Endodermal cell (in vitro differentiated cells): ENCODE measurements around the gene AIG1. TPM values are rescaled to one million over a fixed set of nuclear protein-coding genes. Genes with fewer than 3 reads are reported as not detected.

Experiments
- DNase-seq: peaks from one replicate; pipeline ENCODE4 v3.0.0-alpha.2; 2017
- H3K27ac ChIP-seq: 2 replicates; pipeline ENCODE4 v1.5.1; 2013; ENCODE audit warnings: mild to moderate bottlenecking, low read depth, low read length, moderate library complexity
- H3K27me3 ChIP-seq: 2 replicates; pipeline ENCODE4 v1.6.1; 2013; ENCODE audit warnings: mild to moderate bottlenecking, low read length, moderate library complexity; ENCODE audit not compliant: insufficient read depth, control insufficient read depth, poor library complexity, severe bottlenecking
- H3K36me3 ChIP-seq: 2 replicates; pipeline ENCODE4 v1.7.0; 2013; ENCODE audit warnings: mild to moderate bottlenecking, low read length, moderate library complexity; ENCODE audit not compliant: control insufficient read depth, insufficient read depth
- H3K4me1 ChIP-seq: one replicate; pipeline ENCODE4 v1.7.0; 2013; ENCODE audit warnings: low read length; ENCODE audit not compliant: control insufficient read depth, insufficient read depth
- H3K4me3 ChIP-seq: 2 replicates; pipeline ENCODE4 v1.5.1; 2013; ENCODE audit warnings: mild to moderate bottlenecking, low read length, moderate library complexity
- H3K9ac ChIP-seq: 2 replicates; pipeline ENCODE4 v1.6.1; 2013; ENCODE audit warnings: mild to moderate bottlenecking, low read length, moderate library complexity; ENCODE audit not compliant: poor library complexity, severe bottlenecking; ENCODE audit errors: extremely low read depth
- H3K9me3 ChIP-seq: 2 replicates; pipeline ENCODE4 v1.6.1; 2013; ENCODE audit warnings: mild to moderate bottlenecking, low read length, moderate library complexity; ENCODE audit not compliant: control insufficient read depth
- H3K27ac Mint-ChIP-seq: 2 replicates; pipeline ENCODE4 v1.8.0; 2020; ENCODE audit warnings: mixed read lengths
- H3K27me3 Mint-ChIP-seq: 2 replicates; pipeline ENCODE4 v1.8.0; 2021; ENCODE audit warnings: mild to moderate bottlenecking, mixed read lengths; ENCODE audit not compliant: insufficient read depth
- H3K36me3 Mint-ChIP-seq: 2 replicates; pipeline ENCODE4 v1.8.0; 2020; ENCODE audit warnings: low read depth, mixed read lengths
- H3K4me1 Mint-ChIP-seq: 2 replicates; pipeline ENCODE4 v1.8.0; 2020; ENCODE audit warnings: mixed read lengths
- H3K4me3 Mint-ChIP-seq: 2 replicates; pipeline ENCODE4 v1.8.0; 2020; ENCODE audit warnings: mild to moderate bottlenecking, moderate library complexity, mixed read lengths
- H3K9me3 Mint-ChIP-seq: 2 replicates; pipeline ENCODE4 v1.8.0; 2020; ENCODE audit warnings: mild to moderate bottlenecking, mixed read lengths
- CTCF ChIP-seq: fragments of 200-600 bp; sonication (generic); conservative IDR thresholded peaks from 2 replicates; pipeline ENCODE4 v1.5.0; 2021; ENCODE audit warnings: antibody characterized with exemption, mild to moderate bottlenecking
- WGBS, 2 experiments: methylation state at CpG; one replicate each; pipeline versions ENCODE4 v1.1.5 to v1.1.7; 2013; ENCODE audit warnings: missing lambda C conversion rate in 2 of 2, mixed read lengths in 1 of 2; ENCODE audit not compliant: insufficient coverage in 1 of 2, insufficient read length in 1 of 2; 5-methylcytosine and 5-hydroxymethylcytosine counted together
- total RNA-seq, 2 donors: library from RNA; stranded (reverse); fragmentation: NEBNext Ultra II Directional in 1 of 2; extraction: Animal tissue kit (Norgen Biotek cat#: 25700) in 1 of 2; gene quantifications; 2 replicates in 1 of 2; 3 replicates in 1 of 2; pipeline ENCODE4 v1.2.1, GENCODE V29; 2021

AIG1 gene
- total RNA-seq, 2 donors from 2014 or later = 23.0 to 25.2 TPM

- Histone ChIP-seq H3K9ac (no peak overlapping the region), H3K27ac (no peak overlapping the region), H3K4me1 (no peaks in the 10 kb centered on the region), H3K27me3 (no peaks in the 10 kb centered on the region), H3K9me3 (peaks cover 15% of the 10 kb centered on the region), H3K4me3 (no peak overlapping the region), H3K36me3 (no peaks in the 10 kb centered on the region)
- TF ChIP-seq CTCF = no peak
- H3K4me3 Mint-ChIP-seq = no peak overlapping the region
- H3K27ac Mint-ChIP-seq = no peak overlapping the region
- no peaks in the 10 kb centered on the region for H3K4me1 Mint-ChIP-seq
- H3K27me3 Mint-ChIP-seq = no peaks in the 10 kb centered on the region
- DNase-seq = no peak
- H3K9me3 Mint-ChIP-seq = peaks cover 23% of the 10 kb centered on the region
- whole genome bisulfite sequencing, 2 experiments = no CpG with 5 or more reads among the region's 1 CpG
- H3K36me3 Mint-ChIP-seq = peaks cover 14% of the 10 kb centered on the region
Measured at GRCh38 chr6:143126574-143126941, 65.9 kb downstream of the AIG1 start.

- H3K9me3 Mint-ChIP-seq = peaks cover 17% of the 10 kb centered on the region
- H3K4me3 ChIP-seq = no peak overlapping the region
- no peaks in the 10 kb centered on the region for H3K4me1 ChIP-seq
- no peak overlapping the region for H3K9ac ChIP-seq
- TF ChIP-seq CTCF = no peak
- H3K27ac ChIP-seq = no peak overlapping the region
- no peaks in the 10 kb centered on the region for H3K27me3 ChIP-seq
- H3K4me3 Mint-ChIP-seq = no peak overlapping the region
- H3K9me3 ChIP-seq = peaks cover 11% of the 10 kb centered on the region
- no peak overlapping the region for H3K27ac Mint-ChIP-seq
- H3K27me3 Mint-ChIP-seq = no peaks in the 10 kb centered on the region
- no peak for DNase-seq
- no peaks in the 10 kb centered on the region for H3K4me1 Mint-ChIP-seq
- peaks cover 13% of the 10 kb centered on the region for H3K36me3 Mint-ChIP-seq
- H3K36me3 ChIP-seq = no peaks in the 10 kb centered on the region
- WGBS, 2 experiments = 91 to 100% methylated on average over 1 to 3 of the region's 3 CpGs
Measured at GRCh38 chr6:143127941-143128680, 67.4 kb downstream of the AIG1 start.

- H3K27ac Mint-ChIP-seq = no peak overlapping the region
- Histone ChIP-seq H3K36me3 (no peaks in the 10 kb centered on the region), H3K4me3 (no peak overlapping the region), H3K27ac (no peak overlapping the region), H3K4me1 (no peaks in the 10 kb centered on the region), H3K9ac (no peak overlapping the region), H3K9me3 (peaks cover 11% of the 10 kb centered on the region), H3K27me3 (no peaks in the 10 kb centered on the region)
- no peaks in the 10 kb centered on the region for H3K27me3 Mint-ChIP-seq
- H3K4me1 Mint-ChIP-seq = no peaks in the 10 kb centered on the region
- TF ChIP-seq CTCF = no peak
- peaks cover 17% of the 10 kb centered on the region for H3K9me3 Mint-ChIP-seq
- H3K36me3 Mint-ChIP-seq = peaks cover 13% of the 10 kb centered on the region
- no peak overlapping the region for H3K4me3 Mint-ChIP-seq
- DNase-seq = no peak
Measured at GRCh38 chr6:143128681-143129015, 68.0 kb downstream of the AIG1 start.
